GM20000 (cell line): ENCODE measurements around the gene ZNF396.

Experiments used
- DNase-seq: peaks from one replicate; pipeline ENCODE4 v3.0.0; 2012; ENCODE audit warnings: low spot score
- TF ChIP-seq, protein P1 (sequence below): IDR thresholded peaks from 2 replicates; pipeline ENCODE4 v1.5.1; 2012; ENCODE audit warnings: mild to moderate bottlenecking, control low read depth; ENCODE audit errors: extremely low read depth, missing control alignments

The ZNF396 gene

DNA sequence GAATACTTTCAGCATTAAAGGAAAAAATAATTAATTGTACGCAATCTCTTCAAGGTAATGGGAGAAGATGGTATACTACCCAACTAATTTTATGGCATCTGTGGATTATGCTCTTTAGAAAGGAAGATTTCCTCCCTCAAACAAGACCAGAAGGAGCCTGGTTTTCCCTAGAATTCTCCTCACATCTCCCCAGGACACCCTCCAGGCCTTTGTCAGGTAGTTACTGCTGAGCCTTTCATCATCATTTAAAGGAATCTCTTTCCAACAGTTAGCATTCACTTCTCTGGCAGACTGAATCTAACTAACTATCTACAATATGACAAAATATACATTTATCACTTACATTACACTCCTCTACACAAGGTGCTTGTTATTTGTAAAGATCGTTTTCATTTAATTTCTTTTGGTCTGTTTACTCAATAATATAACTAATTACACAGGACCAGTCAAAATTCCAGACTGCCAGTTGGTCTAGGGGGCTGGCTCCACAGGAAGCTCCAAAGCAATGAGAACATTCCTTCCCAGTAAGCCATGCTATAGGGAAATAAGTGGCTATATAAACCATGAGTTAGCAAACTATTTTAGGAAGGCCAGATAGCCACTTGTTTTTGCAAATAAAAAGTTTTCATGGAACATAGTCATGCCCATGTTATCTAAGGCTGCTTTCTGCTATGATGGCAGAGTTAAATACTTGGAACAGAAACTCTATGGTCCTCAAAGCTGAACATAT is 52.0 kb downstream of the ZNF396 start:
- no peak for DNase-seq
- TF ChIP-seq, protein P1, sequence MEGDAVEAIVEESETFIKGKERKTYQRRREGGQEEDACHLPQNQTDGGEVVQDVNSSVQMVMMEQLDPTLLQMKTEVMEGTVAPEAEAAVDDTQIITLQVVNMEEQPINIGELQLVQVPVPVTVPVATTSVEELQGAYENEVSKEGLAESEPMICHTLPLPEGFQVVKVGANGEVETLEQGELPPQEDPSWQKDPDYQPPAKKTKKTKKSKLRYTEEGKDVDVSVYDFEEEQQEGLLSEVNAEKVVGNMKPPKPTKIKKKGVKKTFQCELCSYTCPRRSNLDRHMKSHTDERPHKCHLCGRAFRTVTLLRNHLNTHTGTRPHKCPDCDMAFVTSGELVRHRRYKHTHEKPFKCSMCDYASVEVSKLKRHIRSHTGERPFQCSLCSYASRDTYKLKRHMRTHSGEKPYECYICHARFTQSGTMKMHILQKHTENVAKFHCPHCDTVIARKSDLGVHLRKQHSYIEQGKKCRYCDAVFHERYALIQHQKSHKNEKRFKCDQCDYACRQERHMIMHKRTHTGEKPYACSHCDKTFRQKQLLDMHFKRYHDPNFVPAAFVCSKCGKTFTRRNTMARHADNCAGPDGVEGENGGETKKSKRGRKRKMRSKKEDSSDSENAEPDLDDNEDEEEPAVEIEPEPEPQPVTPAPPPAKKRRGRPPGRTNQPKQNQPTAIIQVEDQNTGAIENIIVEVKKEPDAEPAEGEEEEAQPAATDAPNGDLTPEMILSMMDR = no peak

DNA sequence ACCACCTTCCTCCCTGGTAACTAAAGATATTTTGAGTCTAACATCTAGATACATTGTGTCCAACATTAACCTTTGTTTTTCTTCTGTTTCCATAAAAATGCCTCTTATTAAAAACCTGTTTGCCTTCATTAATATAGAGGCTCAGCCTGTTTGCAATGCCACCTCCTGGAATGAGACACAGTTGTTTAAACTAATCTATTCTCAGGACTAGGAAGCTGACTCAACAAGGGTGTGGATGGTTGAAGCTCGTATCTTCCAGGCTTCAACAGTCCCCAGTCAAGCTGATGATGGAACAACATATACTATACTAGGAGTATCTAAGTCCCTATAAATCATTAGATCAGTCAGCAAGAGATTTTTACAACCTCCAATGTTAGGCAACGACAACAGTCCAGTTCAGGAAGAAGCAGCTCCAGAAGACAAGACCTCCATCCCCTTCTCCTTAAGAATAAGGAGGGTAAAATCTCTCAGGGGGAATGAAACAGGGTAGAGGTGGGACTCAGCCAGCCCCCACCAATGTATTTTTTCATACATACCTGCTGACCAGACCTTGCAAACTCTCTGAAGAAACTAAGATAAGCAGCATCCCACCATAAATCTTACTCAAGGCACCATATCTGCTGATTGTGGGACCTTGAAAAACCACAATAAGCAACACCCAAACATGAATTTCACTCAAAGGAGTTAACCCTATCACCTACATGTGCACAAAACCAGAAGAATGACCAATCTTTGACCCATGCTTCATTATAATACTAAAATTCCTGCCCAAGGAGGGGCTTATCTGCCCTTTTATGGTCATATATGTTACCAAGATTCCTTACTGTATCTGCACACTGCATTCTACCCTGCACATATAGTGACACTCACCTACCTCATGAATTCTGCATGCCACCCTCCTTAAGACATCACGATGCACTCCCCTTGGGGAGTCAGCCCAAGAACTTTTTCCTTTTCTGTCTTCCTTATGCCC is 54.4 kb downstream of the ZNF396 start:
- no peak for DNase-seq
- TF ChIP-seq, protein P1 = no peak
